BLaER1 (cell line): ENCODE results near the gene SFMBT2.
A peak's percentile ranks its signal among the peaks of the same experiment; 100 is the strongest.

Source experiments
- H3K27ac ChIP-seq: shearing (Covaris generic); formaldehyde crosslinking; 2 replicates; pipeline ENCODE4 v1.8.1; 2022
- H3K27me3 ChIP-seq: shearing (Covaris generic); formaldehyde crosslinking; 2 replicates; pipeline ENCODE4 v1.8.1; 2022
- H3K36me3 ChIP-seq: shearing (Covaris generic); formaldehyde crosslinking; 2 replicates; pipeline ENCODE4 v1.8.1; 2022
- H3K4me1 ChIP-seq: shearing (Covaris generic); formaldehyde crosslinking; 2 replicates; pipeline ENCODE4 v1.8.1; 2022
- H3K4me2 ChIP-seq: shearing (Covaris generic); formaldehyde crosslinking; 2 replicates; pipeline ENCODE4 v1.8.1; 2022
- H3K4me3 ChIP-seq: shearing (Covaris generic); formaldehyde crosslinking; 2 replicates; pipeline ENCODE4 v1.8.1; 2022
- H3K9ac ChIP-seq: shearing (Covaris generic); formaldehyde crosslinking; 2 replicates; pipeline ENCODE4 v1.8.1; 2022
- H3K9me3 ChIP-seq: shearing (Covaris generic); formaldehyde crosslinking; 2 replicates; pipeline ENCODE4 v1.8.1; 2022
- H4K20me1 ChIP-seq: shearing (Covaris generic); formaldehyde crosslinking; 2 replicates; pipeline ENCODE4 v1.8.1; 2022
- Cebpa-rat ChIP-seq: shearing (Covaris generic); IDR thresholded peaks from 2 replicates; pipeline ENCODE4 v1.8.1; 2022

SFMBT2 gene

DNA sequence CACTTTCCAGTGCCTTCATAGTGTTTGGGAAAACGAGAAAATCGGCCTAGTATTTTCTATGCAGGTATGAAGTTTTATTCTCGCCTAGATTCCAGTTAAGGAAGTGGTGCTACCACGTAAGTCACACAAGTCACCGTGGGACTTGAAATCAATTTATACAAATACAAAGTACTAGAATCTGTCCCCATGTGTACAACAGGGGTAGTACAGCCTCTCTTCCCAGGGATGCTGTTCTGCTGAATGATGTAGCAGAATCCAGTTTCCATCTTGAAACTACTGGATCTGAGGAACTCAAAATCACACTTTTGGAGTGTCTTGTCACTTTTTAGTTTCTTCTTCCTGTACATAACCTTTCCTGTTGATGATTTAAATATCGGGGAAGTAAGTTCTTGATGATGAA, 129.4 kb downstream of the SFMBT2 start:
- H3K27ac ChIP-seq: no peak overlapping the region
- peaks cover 7% of the 10 kb centered on the region for H3K9me3 ChIP-seq
- peaks cover 15% of the 10 kb centered on the region for H4K20me1 ChIP-seq
- no peak overlapping the region for H3K9ac ChIP-seq
- H3K4me3 ChIP-seq: no peak overlapping the region
- peaks cover 53% of the 10 kb centered on the region for H3K4me1 ChIP-seq
- TF ChIP-seq Cebpa-rat: no peak
- no peak overlapping the region for H3K4me2 ChIP-seq
- no peaks in the 10 kb centered on the region for H3K27me3 ChIP-seq
- H3K36me3 ChIP-seq: peaks cover 94% of the 10 kb centered on the region

DNA sequence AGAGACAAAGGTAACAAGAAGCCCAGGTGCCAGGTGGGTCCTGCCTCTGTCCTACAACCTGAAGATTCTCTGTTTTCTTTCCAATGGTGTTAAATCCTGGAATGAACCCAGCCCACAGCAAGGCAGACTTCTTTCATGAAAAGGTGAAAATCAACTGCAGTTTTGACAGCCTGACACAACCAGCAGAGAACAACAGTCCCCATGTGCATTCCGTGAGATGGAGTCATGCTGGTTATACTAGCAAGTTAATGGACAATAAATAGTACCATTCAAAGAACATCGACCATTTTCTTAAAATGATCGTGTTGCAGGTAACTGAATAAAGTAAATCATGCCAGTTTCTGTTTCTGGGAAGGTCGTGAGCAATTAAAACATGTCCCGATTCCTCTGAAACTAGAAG, 131.5 kb downstream of the SFMBT2 start:
- Histone ChIP-seq H3K27me3 (no peaks in the 10 kb centered on the region), H3K4me2 (peak overlapping the region; percentile 30; the same call in 1 of the 2 replicates)

DNA sequence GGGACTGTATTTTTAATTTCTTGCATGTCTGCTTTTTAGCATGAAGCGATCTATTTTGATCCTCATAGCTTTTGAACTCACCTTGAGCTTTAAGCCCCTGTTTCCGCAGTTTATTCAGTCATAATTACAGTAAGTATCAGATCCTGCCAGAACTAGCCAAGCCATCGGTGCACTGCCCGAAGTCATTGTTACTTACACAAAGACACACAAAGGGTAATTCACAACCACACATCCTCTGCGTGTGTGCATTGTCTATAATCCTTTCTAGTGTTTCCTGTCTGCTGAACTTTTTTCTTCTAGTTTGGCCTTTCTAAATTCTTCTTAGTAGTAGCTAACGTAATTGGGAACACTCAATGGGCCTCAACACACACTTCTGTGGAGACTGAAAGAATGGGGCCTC, 133.0 kb downstream of the SFMBT2 start:
- 0 out of 2 replicates have a peak, but pooled peaks cover 6% of the 10 kb centered on the region for H4K20me1 ChIP-seq
- H3K9me3 ChIP-seq: peaks cover 35% of the 10 kb centered on the region
- H3K27ac ChIP-seq: no peak overlapping the region; the same call in 1 of the 2 replicates
- H3K36me3 ChIP-seq: peaks cover 97% of the 10 kb centered on the region
- H3K27me3 ChIP-seq: no peaks in the 10 kb centered on the region
- peaks cover 61% of the 10 kb centered on the region for H3K4me1 ChIP-seq
- H3K9ac ChIP-seq: no peak overlapping the region
- H3K4me3 ChIP-seq: no peak overlapping the region
- no peak overlapping the region for H3K4me2 ChIP-seq
- no peak for TF ChIP-seq Cebpa-rat

More for the DNA sequence above, 131.5 kb downstream of the SFMBT2 start:
- Histone ChIP-seq H3K4me3 (no peak overlapping the region), H3K9me3 (peaks cover 21% of the 10 kb centered on the region), H3K36me3 (peaks cover 97% of the 10 kb centered on the region), H3K27ac (no peak overlapping the region), H4K20me1 (0 out of 2 replicates have a peak, but pooled peaks cover 6% of the 10 kb centered on the region), H3K4me1 (peaks cover 61% of the 10 kb centered on the region), H3K9ac (no peak overlapping the region)
- TF ChIP-seq Cebpa-rat: no peak

DNA sequence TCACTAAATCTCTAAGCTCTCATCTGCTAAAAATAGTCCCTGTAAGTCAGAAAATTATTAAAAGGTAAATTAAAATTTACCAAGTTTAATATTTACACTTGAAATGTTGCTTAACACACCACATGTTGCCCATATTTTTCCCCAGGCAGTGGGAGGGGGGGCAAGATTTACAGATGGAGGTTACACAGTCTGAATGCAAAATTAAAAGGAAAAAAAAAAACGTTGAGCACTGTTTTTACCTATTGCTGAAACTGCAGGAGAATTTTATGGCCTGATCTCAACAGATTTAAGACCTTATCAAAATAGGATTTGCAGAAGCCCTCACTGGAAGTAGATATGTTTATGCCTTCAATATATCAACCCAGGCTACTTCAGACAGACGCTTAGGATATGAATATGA, 133.4 kb downstream of the SFMBT2 start:
- no peak for TF ChIP-seq Cebpa-rat
- Histone ChIP-seq H3K36me3 (peaks cover 97% of the 10 kb centered on the region), H3K4me2 (no peak overlapping the region), H3K4me3 (no peak overlapping the region), H3K9ac (no peak overlapping the region), H3K27ac (no peak overlapping the region), H3K4me1 (peaks cover 66% of the 10 kb centered on the region), H3K27me3 (no peaks in the 10 kb centered on the region), H3K9me3 (peaks cover 39% of the 10 kb centered on the region), H4K20me1 (0 out of 2 replicates have a peak, but pooled peaks cover 6% of the 10 kb centered on the region)

DNA sequence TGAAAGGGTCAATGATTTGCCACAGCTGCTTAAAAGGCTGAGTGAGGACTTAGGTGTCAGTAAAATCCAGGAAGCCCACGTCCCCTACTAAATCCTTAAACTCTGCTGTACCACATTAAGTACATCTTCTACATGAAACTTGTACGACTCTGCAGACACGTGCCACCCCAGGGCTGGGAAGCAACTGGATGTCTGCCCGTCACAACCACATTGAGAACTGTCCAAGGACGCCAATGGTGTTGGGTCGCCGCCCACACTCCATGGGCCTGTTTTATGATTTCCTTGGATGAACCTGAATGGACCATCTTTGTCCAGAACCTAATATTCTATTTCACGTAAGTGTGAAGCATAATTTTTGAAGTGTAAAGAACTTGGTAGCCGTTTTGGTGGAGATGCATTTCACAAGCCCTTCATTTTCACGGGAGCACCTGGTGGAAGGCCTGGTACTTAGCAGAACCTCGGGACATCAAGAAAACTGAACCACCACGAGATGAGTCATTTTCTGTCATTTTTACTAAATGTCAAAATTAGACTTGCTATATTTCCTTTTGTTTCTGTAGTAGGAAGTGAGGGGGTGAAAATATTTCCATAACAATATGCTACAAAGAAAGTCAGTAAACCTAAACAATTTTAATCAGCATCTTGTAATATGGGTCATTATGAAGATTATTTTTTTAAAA, 134.9 kb downstream of the SFMBT2 start:
- no peak for TF ChIP-seq Cebpa-rat

DNA sequence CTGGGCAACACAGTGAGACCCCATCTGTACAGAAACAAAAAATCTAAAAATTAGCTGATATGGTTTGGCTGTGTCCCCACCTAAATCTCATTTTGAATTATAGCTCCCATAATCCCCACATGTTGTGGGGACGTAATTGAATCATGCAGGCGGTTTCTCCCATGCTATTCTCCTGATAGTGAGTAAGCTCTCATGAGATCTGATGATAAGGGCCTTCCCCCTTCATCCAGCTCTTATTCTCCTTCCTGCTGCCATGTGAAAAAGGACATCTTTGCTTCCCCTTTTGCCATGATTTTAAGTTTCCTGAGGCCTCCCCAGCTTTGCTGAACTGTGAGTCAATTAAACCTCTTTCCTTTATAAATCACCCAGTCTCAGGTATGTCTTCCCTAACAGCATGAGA, 136.5 kb downstream of the SFMBT2 start:
- Histone ChIP-seq H4K20me1 (no peaks in the 10 kb centered on the region), H3K27me3 (no peaks in the 10 kb centered on the region), H3K27ac (no peak overlapping the region), H3K4me2 (no peak overlapping the region), H3K36me3 (peaks cover 99% of the 10 kb centered on the region), H3K4me1 (peaks cover 56% of the 10 kb centered on the region), H3K4me3 (no peak overlapping the region), H3K9ac (no peak overlapping the region), H3K9me3 (peaks cover 54% of the 10 kb centered on the region)
- TF ChIP-seq Cebpa-rat: no peak

More for the DNA sequence above, 134.9 kb downstream of the SFMBT2 start:
- Histone ChIP-seq H4K20me1 (0 out of 2 replicates have a peak, but pooled peaks cover 6% of the 10 kb centered on the region), H3K36me3 (peaks cover 97% of the 10 kb centered on the region), H3K9me3 (peaks cover 52% of the 10 kb centered on the region), H3K9ac (no peak overlapping the region), H3K27ac (no peak overlapping the region), H3K4me3 (no peak overlapping the region), H3K4me1 (peaks cover 57% of the 10 kb centered on the region), H3K4me2 (peak overlapping the region; percentile 16; the same call in 1 of the 2 replicates), H3K27me3 (no peaks in the 10 kb centered on the region)

DNA sequence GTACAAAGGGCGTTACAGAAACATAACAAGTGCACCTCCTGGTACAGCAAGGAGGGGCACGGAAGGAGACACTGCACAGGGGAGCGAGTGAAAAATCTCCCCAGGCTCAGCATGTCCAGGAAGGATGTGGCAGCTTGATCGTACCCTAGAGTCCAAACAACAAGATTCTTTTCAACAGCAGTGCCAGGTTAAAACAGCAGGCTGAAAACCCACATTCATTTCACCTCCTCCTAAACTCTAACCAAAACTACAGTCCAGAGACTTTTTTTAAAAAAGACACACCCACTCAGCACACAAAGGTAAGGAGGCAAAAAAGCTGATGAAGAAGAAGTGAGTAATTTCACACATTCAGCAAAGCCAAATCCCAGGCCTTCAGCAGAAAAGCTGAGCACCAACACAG, 138.8 kb downstream of the SFMBT2 start:
- Histone ChIP-seq H3K4me2 (0 out of 2 replicates have a peak overlapping the region, but pooled peaks have one; percentile 14), H3K4me3 (peak overlapping the region; percentile 40; the same call in 1 of the 2 replicates), H3K27ac (no peak overlapping the region), H3K4me1 (peaks cover 60% of the 10 kb centered on the region), H4K20me1 (no peaks in the 10 kb centered on the region), H3K9ac (no peak overlapping the region), H3K27me3 (no peaks in the 10 kb centered on the region), H3K9me3 (peaks cover 54% of the 10 kb centered on the region), H3K36me3 (peaks cover 89% of the 10 kb centered on the region)
- TF ChIP-seq Cebpa-rat: no peak

DNA sequence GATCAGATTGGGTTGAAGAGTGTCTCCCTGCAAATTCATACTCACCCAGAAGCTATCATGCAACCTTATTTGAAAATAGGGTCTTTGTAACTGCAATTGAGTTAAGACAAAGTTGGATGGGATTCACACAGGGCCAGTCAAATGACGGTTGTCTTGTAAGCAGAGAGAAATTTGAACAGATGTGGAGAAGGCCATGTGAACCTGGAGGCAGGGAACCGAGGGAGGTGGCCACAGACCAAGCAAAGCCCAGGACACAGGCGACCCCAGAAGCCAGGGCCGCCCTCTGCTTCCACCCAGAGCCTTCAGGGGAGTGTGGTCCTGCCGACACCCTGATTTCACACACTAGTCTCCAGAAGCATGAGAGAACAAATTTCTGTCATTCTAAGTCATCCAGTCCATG, 140.8 kb downstream of the SFMBT2 start:
- Histone ChIP-seq H3K4me1 (peaks cover 67% of the 10 kb centered on the region), H3K36me3 (peaks cover 77% of the 10 kb centered on the region), H4K20me1 (no peaks in the 10 kb centered on the region), H3K4me2 (no peak overlapping the region), H3K9me3 (peaks cover 47% of the 10 kb centered on the region), H3K9ac (no peak overlapping the region), H3K27me3 (no peaks in the 10 kb centered on the region), H3K27ac (no peak overlapping the region; the same call in 1 of the 2 replicates), H3K4me3 (no peak overlapping the region)
- no peak for TF ChIP-seq Cebpa-rat

DNA sequence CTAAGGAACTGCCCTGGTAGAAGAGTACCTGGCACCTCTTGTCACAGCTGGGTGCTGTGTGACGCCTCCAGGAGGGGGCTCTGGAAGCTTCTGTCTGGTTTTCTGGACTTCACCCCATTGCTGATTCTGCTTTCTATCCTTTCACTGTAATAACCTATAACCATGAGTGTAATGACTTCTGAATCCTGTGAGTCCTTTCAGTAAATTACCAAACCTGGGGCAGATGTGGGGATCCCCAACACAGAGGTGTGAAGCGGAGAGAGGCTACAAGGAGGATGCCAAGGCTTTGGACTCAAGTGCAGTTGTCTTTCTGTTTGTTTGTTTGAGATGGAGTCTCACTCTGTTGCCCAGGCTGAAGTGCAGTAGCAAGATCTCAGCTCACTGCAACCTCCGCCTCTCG, 143.7 kb downstream of the SFMBT2 start:
- peaks cover 86% of the 10 kb centered on the region for H3K4me1 ChIP-seq
- no peaks in the 10 kb centered on the region for H4K20me1 ChIP-seq

DNA sequence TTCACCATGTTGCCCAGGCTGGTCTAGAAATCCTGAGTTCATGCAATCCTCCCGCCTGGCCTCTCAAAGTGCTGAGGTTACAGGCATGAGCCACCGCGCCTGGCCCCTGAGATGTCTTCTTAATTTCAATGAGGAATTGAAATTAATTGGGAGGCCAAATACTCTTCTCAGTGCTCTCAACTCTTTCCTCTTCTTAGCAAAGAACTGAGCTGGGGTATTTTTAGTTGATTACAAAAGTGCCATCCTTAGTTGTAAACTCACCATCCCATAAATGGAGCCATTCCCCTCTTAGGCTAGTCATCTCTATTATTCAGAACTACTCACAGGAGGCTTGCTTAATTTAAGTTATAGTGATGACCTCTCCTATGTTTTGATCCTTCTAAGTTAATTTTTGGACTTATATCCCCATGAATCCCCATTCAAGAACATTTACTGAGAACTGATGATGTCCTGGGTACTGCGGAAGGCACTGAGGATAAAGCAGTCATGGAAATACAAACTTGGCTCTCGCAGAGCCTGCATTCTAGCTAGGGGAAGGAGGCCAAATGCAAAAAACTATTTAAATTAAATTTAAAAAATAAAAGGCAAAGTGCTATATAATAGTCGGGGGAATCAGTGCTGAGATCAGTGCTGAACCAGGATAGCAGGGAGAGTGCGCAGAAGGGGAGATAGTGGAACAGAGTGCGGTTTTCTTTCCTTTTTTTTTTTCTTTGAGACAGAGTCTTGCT, 145.3 kb downstream of the SFMBT2 start:
- H3K4me1 ChIP-seq: peaks cover 99% of the 10 kb centered on the region
- peak overlapping the region; percentile 87; the same call in 1 of the 2 replicates for H3K27ac ChIP-seq
- peaks cover 61% of the 10 kb centered on the region for H3K36me3 ChIP-seq
- TF ChIP-seq Cebpa-rat: no peak
- H4K20me1 ChIP-seq: no peaks in the 10 kb centered on the region
- 0 out of 2 replicates have a peak, but pooled peaks cover 11% of the 10 kb centered on the region for H3K9me3 ChIP-seq
- H3K4me2 ChIP-seq: peak overlapping the region; percentile 64
- no peaks in the 10 kb centered on the region for H3K27me3 ChIP-seq
- H3K9ac ChIP-seq: no peak overlapping the region
- no peak overlapping the region for H3K4me3 ChIP-seq

More for the DNA sequence above, 143.7 kb downstream of the SFMBT2 start:
- TF ChIP-seq Cebpa-rat: no peak
- peaks cover 69% of the 10 kb centered on the region for H3K36me3 ChIP-seq
- H3K9me3 ChIP-seq: peaks cover 25% of the 10 kb centered on the region
- H3K4me2 ChIP-seq: peak overlapping the region; percentile 64
- no peak overlapping the region for H3K4me3 ChIP-seq
- H3K27me3 ChIP-seq: no peaks in the 10 kb centered on the region
- no peak overlapping the region for H3K9ac ChIP-seq
- peak overlapping the region; percentile 63 for H3K27ac ChIP-seq
